ENCODE results near the gene MAP4K4. TPM values are rescaled to one million over a fixed set of nuclear protein-coding genes. Genes with fewer than 3 reads are reported as not detected.

Gene MAP4K4
- total RNA-seq, 1 experiment from 2014 or later: 58.7 TPM

Other genes starting within 250 kb of the MAP4K4 start
- 0.18 TPM in 1 of 2 replicates, not detected in the other for gene RFX8, start 222.6 kb upstream of the MAP4K4 start, total RNA-seq (2014; rRNA removed; shearing (Covaris generic))